ENCODE results near the gene PCDHA1.
A peak's percentile ranks its signal among the peaks of the same experiment; 100 is the strongest.

PCDHA1 gene

GRCh38 chr5:141040771-141041426, 255.0 kb downstream of the PCDHA1 start:
- Histone ChIP-seq H3K9me3 (ENCODE audit: insufficient read depth, low read length) (no peaks in the 10 kb centered on the region; the same call in 1 of the 2 replicates), H3F3A (ENCODE audit: insufficient read depth) (no peaks in the 10 kb centered on the region), H3K9ac (ENCODE audit: low read length) (no peak overlapping the region), H3K4me2 (ENCODE audit: low read depth, low read length, poor library complexity, severe bottlenecking) (no peak overlapping the region), H3K36me3 (ENCODE audit: low read length) (no peaks in the 10 kb centered on the region), H3K27me3 (ENCODE audit: low read length) (no peaks in the 10 kb centered on the region), H3K4me3 (ENCODE audit: insufficient read depth, low read length, poor library complexity, severe bottlenecking) (no peak overlapping the region), H3K27ac (ENCODE audit: low read depth, low read length) (no peak overlapping the region), H3K9me2 (replicated peaks; ENCODE audit: insufficient read depth, low read length) (no peaks in the 10 kb centered on the region), H3K79me2 (ENCODE audit: insufficient read depth, low read length) (no peaks in the 10 kb centered on the region), H2AFZ (ENCODE audit: low read depth, low read length, severe bottlenecking) (no peak overlapping the region), H4K20me1 (ENCODE audit: low read depth, low read length) (no peaks in the 10 kb centered on the region; the same call in 1 of the 2 replicates)
- TF ChIP-seq EZH2phosphoT487 (conservative IDR thresholded peaks at IDR 0.05; ENCODE audit: low read length) (no peak), CTCF (IDR thresholded peaks at IDR 0.05; ENCODE audit: insufficient read depth, low read length, poor library complexity, severe bottlenecking) (peak; percentile 58)

GRCh38 chr5:141041427-141041785, 255.5 kb downstream of the PCDHA1 start:
- no peaks in the 10 kb centered on the region; the same call in 1 of the 2 replicates for H3K9me3 ChIP-seq (ENCODE audit: insufficient read depth, low read length)
- no peaks in the 10 kb centered on the region for H3K79me2 ChIP-seq (ENCODE audit: insufficient read depth, low read length)
- no peak overlapping the region for H3K9ac ChIP-seq (ENCODE audit: low read length)
- H3K4me2 ChIP-seq (ENCODE audit: low read depth, low read length, poor library complexity, severe bottlenecking) = no peak overlapping the region
- H3K9me2 ChIP-seq (replicated peaks; ENCODE audit: insufficient read depth, low read length) = no peaks in the 10 kb centered on the region
- H3K27me3 ChIP-seq (ENCODE audit: low read length) = no peaks in the 10 kb centered on the region
- no peaks in the 10 kb centered on the region; the same call in 1 of the 2 replicates for H4K20me1 ChIP-seq (ENCODE audit: low read depth, low read length)
- H3K4me3 ChIP-seq (ENCODE audit: insufficient read depth, low read length, poor library complexity, severe bottlenecking) = no peak overlapping the region
- no peak overlapping the region for H3K27ac ChIP-seq (ENCODE audit: low read depth, low read length)
- H3F3A ChIP-seq (ENCODE audit: insufficient read depth) = no peaks in the 10 kb centered on the region
- no peaks in the 10 kb centered on the region for H3K36me3 ChIP-seq (ENCODE audit: low read length)
- no peak for TF ChIP-seq CTCF (IDR thresholded peaks at IDR 0.05; ENCODE audit: insufficient read depth, low read length, poor library complexity, severe bottlenecking)
- TF ChIP-seq EZH2phosphoT487 (conservative IDR thresholded peaks at IDR 0.05; ENCODE audit: low read length) = no peak
- no peak overlapping the region for H2AFZ ChIP-seq (ENCODE audit: low read depth, low read length, severe bottlenecking)

GRCh38 chr5:141042555-141042954, 256.6 kb downstream of the PCDHA1 start:
- H4K20me1 ChIP-seq (ENCODE audit: low read depth, low read length) = no peaks in the 10 kb centered on the region; the same call in 1 of the 2 replicates
- H3K4me3 ChIP-seq (ENCODE audit: insufficient read depth, low read length, poor library complexity, severe bottlenecking) = no peak overlapping the region
- no peak overlapping the region for H2AFZ ChIP-seq (ENCODE audit: low read depth, low read length, severe bottlenecking)
- TF ChIP-seq CTCF (IDR thresholded peaks at IDR 0.05; ENCODE audit: insufficient read depth, low read length, poor library complexity, severe bottlenecking) (no peak), EZH2phosphoT487 (conservative IDR thresholded peaks at IDR 0.05; ENCODE audit: low read length) (no peak)
- H3F3A ChIP-seq (ENCODE audit: insufficient read depth) = no peaks in the 10 kb centered on the region
- no peaks in the 10 kb centered on the region for H3K36me3 ChIP-seq (ENCODE audit: low read length)
- H3K27me3 ChIP-seq (ENCODE audit: low read length) = no peaks in the 10 kb centered on the region
- no peak overlapping the region for H3K4me2 ChIP-seq (ENCODE audit: low read depth, low read length, poor library complexity, severe bottlenecking)
- no peak overlapping the region for H3K9ac ChIP-seq (ENCODE audit: low read length)
- no peaks in the 10 kb centered on the region for H3K9me2 ChIP-seq (replicated peaks; ENCODE audit: insufficient read depth, low read length)
- no peaks in the 10 kb centered on the region; the same call in 1 of the 2 replicates for H3K9me3 ChIP-seq (ENCODE audit: insufficient read depth, low read length)
- H3K27ac ChIP-seq (ENCODE audit: low read depth, low read length) = no peak overlapping the region
- no peaks in the 10 kb centered on the region for H3K79me2 ChIP-seq (ENCODE audit: insufficient read depth, low read length)
